AG09309 (cell line): ENCODE measurements around the gene UGT1A5.
"Not testable (repeated sequence)": the region's sequence is repeated elsewhere in the genome, so short reads cannot be mapped to it uniquely, and the experiment has no call there.

ENCODE experiments used
- DNase-seq: peaks from one replicate; pipeline ENCODE4 v3.0.0-alpha.2; 2010; ENCODE audit warnings: low read depth
- H3K4me3 ChIP-seq: 2 replicates; pipeline ENCODE4 v1.5.1; 2011; ENCODE audit warnings: mild to moderate bottlenecking, low read depth, low read length, moderate library complexity; ENCODE audit not compliant: control insufficient read depth
- CTCF ChIP-seq: IDR thresholded peaks from 2 replicates; pipeline ENCODE4 v1.5.1; 2011; ENCODE audit warnings: mild to moderate bottlenecking, low read depth, low read length, inconsistent platforms; ENCODE audit not compliant: insufficient read depth, control insufficient read depth; ENCODE audit errors: missing control alignments

UGT1A5 gene

GRCh38 chr2:233714121-233714520 lies 1.4 kb downstream of the UGT1A5 start:
- no peak for TF ChIP-seq CTCF
- no peak overlapping the region for H3K4me3 ChIP-seq
- no peak for DNase-seq

GRCh38 chr2:233718552-233718951 lies 5.8 kb downstream of the UGT1A5 start, which contains the start of gene UGT1A4:
UGT1A4 (plus strand) TSS chr2:233718736; CDS start chr2:233718821, 85 bp downstream.
- H3K4me3 ChIP-seq: no peak within 1 kb of the TSS
- no peak for TF ChIP-seq CTCF
- no peak for DNase-seq

GRCh38 chr2:233728723-233729301 lies 16.1 kb downstream of the UGT1A5 start, which contains the start of gene UGT1A3:
UGT1A3 (plus strand) TSS chr2:233729042; CDS start chr2:233729127, 85 bp downstream.
- no peak within 1 kb of the TSS for H3K4me3 ChIP-seq
- DNase-seq: no peak
- TF ChIP-seq CTCF: no peak

- not testable (repeated sequence) for DNase-seq, H3K4me3 ChIP-seq
Measured at GRCh38 chr2:233736868-233737653, 24.4 kb downstream of the UGT1A5 start.

GRCh38 chr2:233740870-233741269 lies 28.2 kb downstream of the UGT1A5 start:
- H3K4me3 ChIP-seq: no peak overlapping the region
- DNase-seq: no peak
- no peak for TF ChIP-seq CTCF

GRCh38 chr2:233743464-233744259 lies 31.0 kb downstream of the UGT1A5 start:
- TF ChIP-seq CTCF: no peak
- DNase-seq: no peak
- H3K4me3 ChIP-seq: no peak overlapping the region
